ENCODE results near the gene FLRT1. TPM values are rescaled to one million over a fixed set of nuclear protein-coding genes. Genes with fewer than 3 reads are reported as not detected.

FLRT1 gene
- total RNA-seq, 4 donors from 2014 or later: 0.32 to 1.4 (median 0.90) TPM

DNA sequence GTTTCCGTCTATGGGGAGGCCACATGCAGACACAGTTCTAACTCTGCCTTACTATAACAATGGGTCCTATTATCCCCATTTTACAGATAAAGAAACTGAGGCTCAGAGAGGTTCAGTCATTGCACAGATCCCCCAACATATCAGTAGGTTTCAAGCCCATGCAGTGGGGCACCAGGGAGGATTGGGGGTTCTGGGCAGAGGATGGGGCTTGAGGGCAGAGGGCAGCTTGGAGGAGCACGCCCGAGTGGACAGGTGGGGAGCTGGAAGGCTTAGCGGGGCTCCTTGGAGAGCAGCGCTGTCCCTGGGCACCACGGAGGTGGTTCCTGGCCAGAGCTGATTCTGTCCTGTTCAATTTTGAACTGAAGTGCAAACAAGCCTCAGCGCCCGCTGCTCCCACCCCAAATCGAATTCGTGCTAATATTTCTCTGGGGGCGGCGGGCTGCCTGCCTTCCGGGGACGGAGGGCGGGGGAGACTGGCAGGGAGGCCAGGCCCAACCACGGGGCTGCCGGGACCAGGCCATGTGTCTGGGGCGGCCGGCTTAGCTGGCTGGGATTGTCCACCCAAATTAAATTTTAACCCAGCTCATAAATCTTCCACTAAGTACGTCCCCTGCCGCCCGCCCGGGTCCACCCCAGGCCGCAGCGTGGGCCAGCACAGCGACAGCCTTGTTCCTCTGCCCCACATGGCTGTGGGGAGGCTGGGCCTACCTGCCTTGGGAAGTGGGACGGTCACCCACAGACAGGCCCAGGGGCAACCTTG lies 49.4 kb downstream of the FLRT1 start:
- peaks cover 6 to 38% (median 18%) of the 10 kb centered on the region in 4 donors for H3K4me1 ChIP-seq
- intact Hi-C loops (cut with DNase I; ENCODE audit: low total_unique reads): no loop called here
- WGBS, 2 donors (ENCODE audit: low coverage in 1 of 2): 61% methylated on average over 27 of the region's 27 CpGs; no CpG with 5 or more reads in 1 of the 2 donors

More for the DNA sequence above, 49.4 kb downstream of the FLRT1 start:
- Histone ChIP-seq H3K27ac (no peak overlapping the region), H3K9me3 (no peaks in the 10 kb centered on the region), H3K36me3 (no peaks in the 10 kb centered on the region), H3K27me3 (no peaks in the 10 kb centered on the region), H3K4me3 (no peak overlapping the region)
- in situ Hi-C loops (cut with MboI; ENCODE audit: low pct_ligation_motif_present in 1 of 4, low pct_unique_long_range_greater_than_20kb in 1 of 4, low sequenced_read_pairs in 3 of 4): no loop called here
- peak; percentile 39 for DNase-seq
- TF ChIP-seq POLR2AphosphoS5 (IDR thresholded peaks at IDR 0.05): no peak
- TF ChIP-seq, protein P1, sequence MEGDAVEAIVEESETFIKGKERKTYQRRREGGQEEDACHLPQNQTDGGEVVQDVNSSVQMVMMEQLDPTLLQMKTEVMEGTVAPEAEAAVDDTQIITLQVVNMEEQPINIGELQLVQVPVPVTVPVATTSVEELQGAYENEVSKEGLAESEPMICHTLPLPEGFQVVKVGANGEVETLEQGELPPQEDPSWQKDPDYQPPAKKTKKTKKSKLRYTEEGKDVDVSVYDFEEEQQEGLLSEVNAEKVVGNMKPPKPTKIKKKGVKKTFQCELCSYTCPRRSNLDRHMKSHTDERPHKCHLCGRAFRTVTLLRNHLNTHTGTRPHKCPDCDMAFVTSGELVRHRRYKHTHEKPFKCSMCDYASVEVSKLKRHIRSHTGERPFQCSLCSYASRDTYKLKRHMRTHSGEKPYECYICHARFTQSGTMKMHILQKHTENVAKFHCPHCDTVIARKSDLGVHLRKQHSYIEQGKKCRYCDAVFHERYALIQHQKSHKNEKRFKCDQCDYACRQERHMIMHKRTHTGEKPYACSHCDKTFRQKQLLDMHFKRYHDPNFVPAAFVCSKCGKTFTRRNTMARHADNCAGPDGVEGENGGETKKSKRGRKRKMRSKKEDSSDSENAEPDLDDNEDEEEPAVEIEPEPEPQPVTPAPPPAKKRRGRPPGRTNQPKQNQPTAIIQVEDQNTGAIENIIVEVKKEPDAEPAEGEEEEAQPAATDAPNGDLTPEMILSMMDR (IDR thresholded peaks at IDR 0.05): no peak
- no peak for TF ChIP-seq EP300 (IDR thresholded peaks at IDR 0.05; ENCODE audit: low read depth)

Other genes with a start within 250 kb of the FLRT1 start
- 1 to 10 TPM; 1.5 to 9.8 (median 5.2) TPM for gene SPINDOC, start 222.5 kb upstream of the FLRT1 start, total RNA-seq
- 100 to 1,000 TPM in 1 of 4 donors, 10 to 100 TPM in 3; 33.0 to 106 (median 77.8) TPM for gene MARK2, start 196.8 kb upstream of the FLRT1 start, total RNA-seq
- under 1 TPM in 2 of 4 donors, not detected in 2; 0.64 to 0.82 TPM for gene RCOR2, start 118.8 kb upstream of the FLRT1 start, total RNA-seq
- 10 to 100 TPM; 25.8 to 36.6 (median 34.3) TPM for gene NAA40, start 96.9 kb upstream of the FLRT1 start, total RNA-seq
- gene COX8A, start 61.3 kb upstream of the FLRT1 start, total RNA-seq: 1,000 to 10,000 TPM in 2 of 4 donors, 100 to 1,000 TPM in 2; 471 to 1,475 (median 1,057) TPM
- 100 to 1,000 TPM in 1 of 4 donors, 10 to 100 TPM in 3; 52.7 to 114 (median 79.4) TPM for gene OTUB1, start 49.5 kb upstream of the FLRT1 start, total RNA-seq
- gene MACROD1, start 130.2 kb downstream of the FLRT1 start, total RNA-seq: 10 to 100 TPM; 42.9 to 50.7 (median 50.1) TPM
- 100 to 1,000 TPM in 1 of 4 donors, 10 to 100 TPM in 3; 45.3 to 181 (median 65.9) TPM for gene STIP1, start 150.2 kb downstream of the FLRT1 start, total RNA-seq
- gene FERMT3, start 170.8 kb downstream of the FLRT1 start, total RNA-seq: 10 to 100 TPM; 14.6 to 63.3 (median 28.6) TPM
- 100 to 1,000 TPM in 2 of 4 donors, 10 to 100 TPM in 2; 82.4 to 113 (median 99.1) TPM for gene TRPT1, start 190.3 kb downstream of the FLRT1 start, total RNA-seq
- 100 to 1,000 TPM in 3 of 4 donors, 10 to 100 TPM in 1; 84.0 to 215 (median 127) TPM for gene NUDT22, start 190.3 kb downstream of the FLRT1 start, total RNA-seq
- 100 to 1,000 TPM in 1 of 4 donors, 10 to 100 TPM in 3; 52.6 to 214 (median 76.0) TPM for gene DNAJC4, start 194.6 kb downstream of the FLRT1 start, total RNA-seq
- gene VEGFB, start 198.7 kb downstream of the FLRT1 start, total RNA-seq: 10 to 100 TPM; 34.0 to 84.9 (median 36.8) TPM
- gene FKBP2, start 205.2 kb downstream of the FLRT1 start, total RNA-seq: 100 to 1,000 TPM in 2 of 4 donors, 10 to 100 TPM in 2; 63.6 to 203 (median 102) TPM
- 10 to 100 TPM; 62.8 to 80.4 (median 73.2) TPM for gene PPP1R14B, start 211.0 kb downstream of the FLRT1 start, total RNA-seq
- gene PLCB3, start 215.6 kb downstream of the FLRT1 start, total RNA-seq: 100 to 1,000 TPM in 2 of 4 donors, 10 to 100 TPM in 2; 64.5 to 115 (median 91.2) TPM
- 100 to 1,000 TPM in 3 of 4 donors, 10 to 100 TPM in 1; 93.9 to 154 (median 139) TPM for gene BAD, start 248.7 kb downstream of the FLRT1 start, total RNA-seq
- gene GPR137, start 249.9 kb downstream of the FLRT1 start, total RNA-seq: 10 to 100 TPM in 3 of 4 donors, 1 to 10 TPM in 1; 6.4 to 35.2 (median 27.4) TPM